MM.1S (cell line): Measurements from ENCODE around the gene SPHKAP.

Experiments
- DNase-seq: peaks from one replicate; pipeline ENCODE4 v3.0.0-alpha.2; 2015
- H2AFZ ChIP-seq: fragments of 300-600 bp; sonication (generic); 2 replicates; pipeline ENCODE4 v1.6.0; 2016; ENCODE audit warnings: antibody characterized with exemption, low read length
- H3F3A ChIP-seq: fragments of 300-600 bp; sonication (generic); 2 replicates; pipeline ENCODE4 v1.6.1; 2016; ENCODE audit warnings: mild to moderate bottlenecking, antibody characterized with exemption, low read length, moderate library complexity, mixed read lengths; ENCODE audit not compliant: insufficient read depth
- H3K27ac ChIP-seq: fragments of 300-600 bp; sonication (generic); 2 replicates; pipeline ENCODE4 v1.5.1; 2016; ENCODE audit warnings: mild to moderate bottlenecking, low read length
- H3K27me3 ChIP-seq: fragments of 300-600 bp; sonication (generic); replicated peaks from 2 replicates; pipeline ENCODE4 v1.6.0; 2016; ENCODE audit warnings: low read length; ENCODE audit not compliant: insufficient read depth
- H3K36me3 ChIP-seq: fragments of 300-600 bp; sonication (generic); replicated peaks from 2 replicates; pipeline ENCODE4 v1.6.1; 2016; ENCODE audit warnings: mild to moderate bottlenecking, low read length, mixed read lengths; ENCODE audit not compliant: insufficient read depth
- H3K4me1 ChIP-seq: fragments of 300-600 bp; sonication (generic); 2 replicates; pipeline ENCODE4 v1.6.1; 2016; ENCODE audit warnings: low read length, mixed read lengths
- H3K4me2 ChIP-seq: fragments of 300-600 bp; sonication (generic); 2 replicates; pipeline ENCODE4 v1.6.0; 2016; ENCODE audit warnings: low read depth, low read length
- H3K4me3 ChIP-seq: fragments of 300-600 bp; sonication (generic); 2 replicates; pipeline ENCODE4 v1.5.1; 2016; ENCODE audit warnings: low read length, mixed read lengths
- H3K79me2 ChIP-seq: fragments of 300-600 bp; sonication (generic); 2 replicates; pipeline ENCODE4 v1.6.1; 2016; ENCODE audit warnings: mixed run types, low read length, mixed read lengths
- H3K9ac ChIP-seq: fragments of 300-600 bp; sonication (generic); 2 replicates; pipeline ENCODE4 v1.6.1; 2016; ENCODE audit warnings: low read length, mixed read lengths
- H3K9me2 ChIP-seq: fragments of 300-600 bp; sonication (generic); replicated peaks from 2 replicates; pipeline ENCODE4 v1.6.1; 2016; ENCODE audit warnings: mild to moderate bottlenecking, low read length, mixed read lengths; ENCODE audit not compliant: insufficient read depth
- H3K9me3 ChIP-seq: fragments of 300-600 bp; sonication (generic); replicated peaks from 2 replicates; pipeline ENCODE4 v1.6.1; 2016; ENCODE audit warnings: mild to moderate bottlenecking, low read length, mixed read lengths; ENCODE audit not compliant: insufficient read depth
- H4K20me1 ChIP-seq: fragments of 300-600 bp; sonication (generic); 2 replicates; pipeline ENCODE4 v1.6.1; 2016; ENCODE audit warnings: mild to moderate bottlenecking, low read length, moderate library complexity, mixed read lengths; ENCODE audit not compliant: insufficient read depth
- EZH2 ChIP-seq: fragments of 300-600 bp; sonication (generic); optimal IDR thresholded peaks from 2 replicates; pipeline ENCODE3; 2017; ENCODE audit warnings: low read depth, mild to moderate bottlenecking, antibody characterized with exemption, low read length, mixed read lengths
- EZH2phosphoT487 ChIP-seq: fragments of 300-600 bp; sonication (generic); IDR thresholded peaks from 2 replicates; pipeline ENCODE4 v1.6.1; 2018; ENCODE audit warnings: antibody characterized with exemption, low read length
- TF ChIP-seq, protein P1 (sequence below): fragments of 300-600 bp; sonication (generic); IDR thresholded peaks from 2 replicates; pipeline ENCODE4 v1.5.1; 2016; ENCODE audit warnings: antibody characterized with exemption, low read length, mixed read lengths

Gene SPHKAP

DNA sequence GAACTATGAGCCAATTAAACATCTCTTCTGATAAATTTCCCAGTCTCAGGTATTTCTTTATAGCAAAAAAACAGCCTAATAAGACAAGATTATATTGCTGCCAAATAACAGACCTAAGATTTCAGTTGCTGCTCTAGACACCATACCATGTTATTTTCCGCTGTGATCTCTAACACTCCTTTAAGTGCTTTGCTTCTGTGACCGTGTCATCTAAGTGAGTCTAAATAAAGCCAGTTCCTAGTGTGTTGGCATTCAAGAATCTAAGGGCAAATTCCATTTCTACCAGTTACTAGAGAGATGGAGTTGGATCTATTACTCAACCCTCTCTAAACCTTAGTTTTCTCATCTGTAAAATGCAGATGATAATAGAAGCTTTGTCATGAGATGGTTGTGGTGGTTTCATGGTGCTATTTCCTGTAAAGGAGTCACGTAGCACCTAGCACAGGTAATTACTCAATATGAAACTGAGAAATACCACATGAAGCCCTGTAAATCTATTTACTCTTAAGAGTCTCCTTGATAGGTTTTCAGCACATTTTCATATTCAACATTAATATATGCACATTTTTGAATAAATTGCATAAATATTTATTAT lies 40.5 kb downstream of the SPHKAP start:
- H3K79me2 ChIP-seq: no peaks in the 10 kb centered on the region
- no peaks in the 10 kb centered on the region for H3K36me3 ChIP-seq
- H3F3A ChIP-seq: peaks cover 14% of the 10 kb centered on the region
- no peaks in the 10 kb centered on the region for H3K27me3 ChIP-seq
- H3K9ac ChIP-seq: no peak overlapping the region
- peaks cover 13% of the 10 kb centered on the region for H3K4me1 ChIP-seq
- H3K4me2 ChIP-seq: peak overlapping the region; percentile 21; the same call in 1 of the 2 replicates
- H4K20me1 ChIP-seq: no peaks in the 10 kb centered on the region
- peak overlapping the region; percentile 65; the same call in 1 of the 2 replicates for H3K27ac ChIP-seq
- no peaks in the 10 kb centered on the region for H3K9me2 ChIP-seq
- H2AFZ ChIP-seq: no peak overlapping the region
- no peak overlapping the region for H3K4me3 ChIP-seq
- peak; percentile 88 for DNase-seq
- no peaks in the 10 kb centered on the region for H3K9me3 ChIP-seq
- TF ChIP-seq, protein P1, sequence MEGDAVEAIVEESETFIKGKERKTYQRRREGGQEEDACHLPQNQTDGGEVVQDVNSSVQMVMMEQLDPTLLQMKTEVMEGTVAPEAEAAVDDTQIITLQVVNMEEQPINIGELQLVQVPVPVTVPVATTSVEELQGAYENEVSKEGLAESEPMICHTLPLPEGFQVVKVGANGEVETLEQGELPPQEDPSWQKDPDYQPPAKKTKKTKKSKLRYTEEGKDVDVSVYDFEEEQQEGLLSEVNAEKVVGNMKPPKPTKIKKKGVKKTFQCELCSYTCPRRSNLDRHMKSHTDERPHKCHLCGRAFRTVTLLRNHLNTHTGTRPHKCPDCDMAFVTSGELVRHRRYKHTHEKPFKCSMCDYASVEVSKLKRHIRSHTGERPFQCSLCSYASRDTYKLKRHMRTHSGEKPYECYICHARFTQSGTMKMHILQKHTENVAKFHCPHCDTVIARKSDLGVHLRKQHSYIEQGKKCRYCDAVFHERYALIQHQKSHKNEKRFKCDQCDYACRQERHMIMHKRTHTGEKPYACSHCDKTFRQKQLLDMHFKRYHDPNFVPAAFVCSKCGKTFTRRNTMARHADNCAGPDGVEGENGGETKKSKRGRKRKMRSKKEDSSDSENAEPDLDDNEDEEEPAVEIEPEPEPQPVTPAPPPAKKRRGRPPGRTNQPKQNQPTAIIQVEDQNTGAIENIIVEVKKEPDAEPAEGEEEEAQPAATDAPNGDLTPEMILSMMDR: no peak
- no peak for TF ChIP-seq EZH2
- TF ChIP-seq EZH2phosphoT487: no peak

DNA sequence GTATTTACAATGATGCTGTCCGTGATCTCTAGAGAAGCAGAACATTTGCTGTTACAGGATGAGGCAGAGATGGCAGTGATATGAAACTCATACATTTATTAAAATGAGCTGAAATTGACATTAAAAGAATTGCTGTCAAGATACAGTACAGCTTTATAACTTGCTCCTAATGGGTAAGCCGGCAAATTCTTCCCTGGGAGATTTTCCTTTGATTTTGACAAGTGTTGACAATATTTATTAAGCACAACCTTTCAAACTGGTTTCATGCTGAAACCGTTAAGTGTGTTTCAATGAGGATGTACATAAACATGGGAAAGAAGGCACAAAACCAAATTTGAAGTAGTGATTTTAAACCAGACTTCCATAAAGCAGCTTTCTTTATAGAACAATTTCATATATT lies 45.5 kb downstream of the SPHKAP start:
- H3K27me3 ChIP-seq: no peaks in the 10 kb centered on the region
- no peak overlapping the region for H3K27ac ChIP-seq
- no peaks in the 10 kb centered on the region for H3K9me3 ChIP-seq
- H3K4me3 ChIP-seq: no peak overlapping the region
- H3K4me1 ChIP-seq: peaks cover 12% of the 10 kb centered on the region
- 0 out of 2 replicates have a peak overlapping the region, but pooled peaks have one; percentile 1 for H3K4me2 ChIP-seq
- DNase-seq: no peak
- TF ChIP-seq EZH2phosphoT487 (no peak), EZH2 (no peak)
- TF ChIP-seq, protein P1: no peak
- H2AFZ ChIP-seq: no peak overlapping the region
- no peaks in the 10 kb centered on the region for H3K36me3 ChIP-seq
- H3K9me2 ChIP-seq: no peaks in the 10 kb centered on the region
- H3K79me2 ChIP-seq: no peaks in the 10 kb centered on the region
- no peak overlapping the region for H3K9ac ChIP-seq
- H4K20me1 ChIP-seq: no peaks in the 10 kb centered on the region
- peaks cover 8% of the 10 kb centered on the region for H3F3A ChIP-seq

DNA sequence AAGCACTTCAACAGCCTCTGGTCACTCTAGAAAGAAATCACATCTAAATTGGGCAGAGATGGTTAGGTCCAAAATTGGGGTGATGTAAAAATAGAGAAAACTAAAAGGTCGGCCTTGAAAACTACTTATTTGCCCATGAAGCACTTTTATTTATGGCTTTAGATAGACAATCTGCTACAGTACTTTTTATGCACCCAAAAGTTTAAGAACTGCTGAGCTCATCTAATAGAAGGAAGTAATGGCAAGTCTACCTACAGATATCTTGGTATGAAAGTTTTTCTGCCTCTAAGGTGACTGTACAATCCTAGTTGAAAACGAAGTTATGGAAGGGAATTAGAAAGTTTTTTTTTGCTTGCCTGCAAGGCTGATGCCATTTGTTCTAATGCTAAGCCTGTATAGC lies 46.2 kb downstream of the SPHKAP start:
- Histone ChIP-seq H3K4me3 (no peak overlapping the region), H4K20me1 (no peaks in the 10 kb centered on the region), H3F3A (0 out of 2 replicates have a peak, but pooled peaks cover 1% of the 10 kb centered on the region), H3K9me3 (no peaks in the 10 kb centered on the region), H3K4me2 (no peak overlapping the region), H2AFZ (no peak overlapping the region), H3K27ac (no peak overlapping the region), H3K4me1 (peaks cover 5% of the 10 kb centered on the region), H3K9me2 (no peaks in the 10 kb centered on the region), H3K27me3 (no peaks in the 10 kb centered on the region), H3K79me2 (no peaks in the 10 kb centered on the region), H3K9ac (no peak overlapping the region), H3K36me3 (no peaks in the 10 kb centered on the region)
- no peak for TF ChIP-seq EZH2phosphoT487
- TF ChIP-seq, protein P1: no peak
- TF ChIP-seq EZH2: no peak
- DNase-seq: peak; percentile 50
